SU-DHL-6 (cell line): ENCODE results near the gene BTNL2.

Experiments used
- CTCF ChIP-seq: fragments of 200-600 bp; sonication (generic); IDR thresholded peaks from one replicate; pipeline ENCODE4 v1.5.1; 2017; ENCODE audit warnings: antibody characterized with exemption, mild to moderate bottlenecking, low read length, moderate library complexity; ENCODE audit not compliant: insufficient read depth, poor library complexity, severe bottlenecking
- EZH2phosphoT487 ChIP-seq: fragments of 200-600 bp; sonication (generic), shearing (Covaris generic); conservative IDR thresholded peaks from 2 replicates; pipeline ENCODE4 v1.6.1; 2018; ENCODE audit warnings: mild to moderate bottlenecking, antibody characterized with exemption, low read length, moderate library complexity, mixed read lengths

- TF ChIP-seq CTCF = no peak
- no peak for TF ChIP-seq EZH2phosphoT487
Observed at GRCh38 chr6:32353348-32353747, 53.6 kb downstream of the BTNL2 start.
